PC-3 (cell line): Measurements from ENCODE around the gene ACTR1B. TPM values are rescaled to one million over a fixed set of nuclear protein-coding genes. Genes with fewer than 3 reads are reported as not detected.
A peak's percentile ranks its signal among the peaks of the same experiment; 100 is the strongest.

Source experiments
- ATAC-seq: fragments of 200-7000 bp; cut with Tn5 transposase; 2 replicates; pipeline ENCODE4 v1.9.1; 2020; ENCODE audit warnings: mild to moderate bottlenecking, moderate library complexity
- BruUV-seq: library from RNA; stranded (reverse); fragments of 400-500 nt; replicated peaks from 2 replicates; lab custom pipeline; 2021; lab: Mats Ljungman, UMichigan
- CTCF ChIA-PET: fragments of 300-600 bp; sonication (Branson Sonifier 250); formaldehyde crosslinking; loops from one replicate; lab custom pipeline; 2022; ENCODE audit warnings: antibody characterized with exemption; lab: Charles Lee
- POLR2A ChIA-PET: fragments of 300-600 bp; sonication (Branson Sonifier 250); formaldehyde crosslinking; loops from one replicate; lab custom pipeline; 2022; ENCODE audit warnings: antibody characterized with exemption; ENCODE audit not compliant: unreplicated experiment; lab: Charles Lee
- DNase-seq: peaks from one replicate; pipeline ENCODE4 v3.0.0-alpha.2; 2015
- H2AFZ ChIP-seq: fragments of 300-600 bp; sonication (generic); 2 replicates; pipeline ENCODE4 v1.6.0; 2016; ENCODE audit warnings: antibody characterized with exemption, low read length
- H3F3A ChIP-seq: fragments of 300-600 bp; sonication (generic); one replicate; pipeline ENCODE4 v1.6.0; 2017; ENCODE audit warnings: antibody characterized with exemption, low read length, control low read depth, mild to moderate bottlenecking; ENCODE audit not compliant: unreplicated experiment
- H3K27ac ChIP-seq: fragments of 300-600 bp; sonication (generic); 2 replicates; pipeline ENCODE4 v1.5.1; 2016; ENCODE audit warnings: mild to moderate bottlenecking, low read length
- H3K27me3 ChIP-seq: fragments of 300-600 bp; sonication (generic); 2 replicates; pipeline ENCODE4 v1.6.1; 2016; ENCODE audit warnings: low read length, mixed read lengths
- H3K36me3 ChIP-seq: fragments of 300-600 bp; sonication (generic); 2 replicates; pipeline ENCODE4 v1.6.1; 2016; ENCODE audit warnings: low read depth, mixed run types, low read length, mixed read lengths
- H3K4me1 ChIP-seq: fragments of 300-600 bp; sonication (generic); 2 replicates; pipeline ENCODE4 v1.5.1; 2016; ENCODE audit warnings: low read length; ENCODE audit not compliant: insufficient read depth
- H3K4me2 ChIP-seq: fragments of 300-600 bp; sonication (generic); 2 replicates; pipeline ENCODE4 v1.6.0; 2016; ENCODE audit warnings: low read length
- H3K4me3 ChIP-seq: fragments of 300-600 bp; sonication (generic); 2 replicates; pipeline ENCODE4 v1.5.1; 2016; ENCODE audit warnings: mild to moderate bottlenecking, low read length, mixed read lengths
- H3K79me2 ChIP-seq: fragments of 300-600 bp; sonication (generic); 2 replicates; pipeline ENCODE4 v1.6.1; 2017; ENCODE audit warnings: low read length, mixed read lengths
- H3K9ac ChIP-seq: fragments of 300-600 bp; sonication (generic); 2 replicates; pipeline ENCODE4 v1.6.0; 2016; ENCODE audit warnings: mild to moderate bottlenecking, low read length
- H3K9me2 ChIP-seq: fragments of 300-600 bp; sonication (generic); replicated peaks from 2 replicates; pipeline ENCODE4 v1.6.1; 2016; ENCODE audit warnings: mixed run types, low read length, mixed read lengths
- H3K9me3 ChIP-seq: fragments of 300-600 bp; sonication (generic); 2 replicates; pipeline ENCODE4 v1.6.1; 2016; ENCODE audit warnings: low read length, mixed read lengths
- H4K20me1 ChIP-seq: fragments of 300-600 bp; sonication (generic); 2 replicates; pipeline ENCODE4 v1.6.1; 2016; ENCODE audit warnings: low read length, mixed read lengths
- EZH2 ChIP-seq: fragments of 300-600 bp; sonication (generic); IDR thresholded peaks from one replicate; pipeline ENCODE4 v1.6.1; 2017; ENCODE audit warnings: antibody characterized with exemption, mild to moderate bottlenecking, low read length; ENCODE audit not compliant: unreplicated experiment
- EZH2phosphoT487 ChIP-seq: fragments of 300-600 bp; sonication (generic); IDR thresholded peaks from 2 replicates; pipeline ENCODE4 v1.6.1; 2018; ENCODE audit warnings: mild to moderate bottlenecking, antibody characterized with exemption, low read length, borderline replicate concordance
- intact Hi-C: fragments of 100-400 bp; cut with micrococcal nuclease; formaldehyde crosslinking; loops from 2 replicates; pipeline ENCODE4 v1.9.0; 2023
- total RNA-seq: library from RNA; depleted of rRNA; stranded (reverse); fragments of >200 nt; gene quantifications from 2 replicates; pipeline ENCODE4 v1.2.3, GENCODE V29; 2014
- TF ChIP-seq, protein P1 (sequence below): fragments of 300-600 bp; sonication (generic); conservative IDR thresholded peaks from 2 replicates; pipeline ENCODE4 v1.5.1; 2017; ENCODE audit warnings: antibody characterized with exemption, low read depth, mild to moderate bottlenecking, low read length

ACTR1B gene
- total RNA-seq, 1 experiment from 2014 or later = 27.0 TPM

DNA sequence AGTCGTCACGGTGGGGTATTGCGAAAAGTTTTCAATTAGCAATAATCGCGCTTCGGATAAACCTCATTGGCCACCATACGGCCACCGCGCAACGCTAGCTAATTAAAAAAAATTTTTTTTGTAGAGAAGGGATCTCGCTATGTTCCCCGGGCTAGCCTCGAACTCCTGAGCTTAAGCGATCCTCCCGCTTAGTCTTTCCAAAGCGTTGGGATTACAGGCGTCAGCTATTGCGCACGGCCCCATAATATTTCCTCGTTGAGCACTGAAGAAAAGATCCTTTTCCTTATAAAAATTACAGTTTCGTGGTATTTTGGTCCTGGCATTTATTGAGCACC, 759 bp upstream of the ACTR1B start:
- Histone ChIP-seq H3K36me3 (no peaks in the 10 kb centered on the region), H3K4me1 (peaks cover 24% of the 10 kb centered on the region), H3K9ac (peak overlapping the region; percentile 84), H4K20me1 (0 out of 2 replicates have a peak, but pooled peaks cover 8% of the 10 kb centered on the region), H3K4me3 (peak overlapping the region; percentile 83), H3K4me2 (peak overlapping the region; percentile 94), H3K27ac (peak overlapping the region; percentile 76), H3K27me3 (no peaks in the 10 kb centered on the region), H2AFZ (peak overlapping the region; percentile 98), H3F3A (peaks cover 4% of the 10 kb centered on the region), H3K9me3 (no peaks in the 10 kb centered on the region), H3K9me2 (no peaks in the 10 kb centered on the region), H3K79me2 (peaks cover 35% of the 10 kb centered on the region)
- CTCF ChIA-PET = interaction anchor here (0.5 to 1.5 kb wide), 6 partner anchors 14 to 467 kb away, joined by 3 to 16 read pairs (median 5); partner anchors contain the start of genes ANKRD36B and COX5B
- POLR2A ChIA-PET = interaction anchor here (0.6 to 1.0 kb wide), 3 partner anchors 19 to 193 kb away, joined by 3 to 6 read pairs (median 4); partner anchors contain the start of gene COX5B
- DNase-seq (peak; percentile 24), ATAC-seq (no peak)
- TF ChIP-seq, protein P1, sequence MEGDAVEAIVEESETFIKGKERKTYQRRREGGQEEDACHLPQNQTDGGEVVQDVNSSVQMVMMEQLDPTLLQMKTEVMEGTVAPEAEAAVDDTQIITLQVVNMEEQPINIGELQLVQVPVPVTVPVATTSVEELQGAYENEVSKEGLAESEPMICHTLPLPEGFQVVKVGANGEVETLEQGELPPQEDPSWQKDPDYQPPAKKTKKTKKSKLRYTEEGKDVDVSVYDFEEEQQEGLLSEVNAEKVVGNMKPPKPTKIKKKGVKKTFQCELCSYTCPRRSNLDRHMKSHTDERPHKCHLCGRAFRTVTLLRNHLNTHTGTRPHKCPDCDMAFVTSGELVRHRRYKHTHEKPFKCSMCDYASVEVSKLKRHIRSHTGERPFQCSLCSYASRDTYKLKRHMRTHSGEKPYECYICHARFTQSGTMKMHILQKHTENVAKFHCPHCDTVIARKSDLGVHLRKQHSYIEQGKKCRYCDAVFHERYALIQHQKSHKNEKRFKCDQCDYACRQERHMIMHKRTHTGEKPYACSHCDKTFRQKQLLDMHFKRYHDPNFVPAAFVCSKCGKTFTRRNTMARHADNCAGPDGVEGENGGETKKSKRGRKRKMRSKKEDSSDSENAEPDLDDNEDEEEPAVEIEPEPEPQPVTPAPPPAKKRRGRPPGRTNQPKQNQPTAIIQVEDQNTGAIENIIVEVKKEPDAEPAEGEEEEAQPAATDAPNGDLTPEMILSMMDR = 0 out of 2 replicates have a peak, but pooled peaks have one; percentile 1
- TF ChIP-seq EZH2 (no peak), EZH2phosphoT487 (no peak)
- TSS peak; percentile 79 for BruUV-seq
- intact Hi-C loops = loop anchor here (1.0 kb wide), 3 partner anchors 19 to 73 kb away; no protein-coding TSS in a partner anchor

DNA sequence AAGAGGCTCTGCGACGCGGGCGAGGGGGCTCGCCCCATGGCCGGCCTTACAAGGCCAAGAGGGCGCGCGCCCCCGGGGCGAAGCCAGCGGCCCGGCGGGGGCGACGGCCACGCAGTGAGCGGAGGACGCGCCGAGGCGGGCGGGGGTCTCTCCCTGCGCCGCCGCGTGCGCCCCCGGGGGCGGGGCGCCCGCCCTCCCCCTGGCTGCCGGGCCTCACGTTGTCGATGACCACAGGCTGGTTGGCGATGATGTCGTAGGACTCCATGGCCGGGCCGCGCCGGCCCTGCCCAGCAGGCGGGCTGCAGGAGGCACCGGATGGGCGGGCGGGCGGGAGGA, 250 bp downstream of the ACTR1B start:
- no TSS peak for BruUV-seq
- DNase-seq = no peak
- no peaks in the 10 kb centered on the region; the same call in 1 of the 2 replicates for H3K36me3 ChIP-seq
- H3K9me2 ChIP-seq = no peaks in the 10 kb centered on the region
- peak overlapping the region; percentile 77 for H3K27ac ChIP-seq
- peak overlapping the region; percentile 96 for H3K4me2 ChIP-seq
- peaks cover 4% of the 10 kb centered on the region for H3F3A ChIP-seq
- H3K9ac ChIP-seq = peak overlapping the region; percentile 80
- H3K79me2 ChIP-seq = peaks cover 35% of the 10 kb centered on the region
- H4K20me1 ChIP-seq = 0 out of 2 replicates have a peak, but pooled peaks cover 8% of the 10 kb centered on the region
- H3K4me1 ChIP-seq = peaks cover 24% of the 10 kb centered on the region
- intact Hi-C loops = no loop called here
- H3K4me3 ChIP-seq = peak overlapping the region; percentile 81
- POLR2A ChIA-PET = interaction anchor here (0.5 to 1.3 kb wide), 2 partner anchors 18 to 42 kb away, joined by 11 to 12 read pairs; partner anchors contain the start of gene COX5B
- no peak for ATAC-seq
- no peaks in the 10 kb centered on the region for H3K9me3 ChIP-seq
- peak overlapping the region; percentile 62 for H2AFZ ChIP-seq
- no peaks in the 10 kb centered on the region for H3K27me3 ChIP-seq
- TF ChIP-seq EZH2phosphoT487 (no peak), EZH2 (no peak)
- TF ChIP-seq, protein P1 = no peak
- CTCF ChIA-PET = interaction anchor here (0.6 to 1.5 kb wide), 5 partner anchors 12 to 73 kb away, joined by 3 to 16 read pairs (median 8); partner anchors contain the start of genes ANKRD36B and COX5B
